Parathyroid adenoma (tissue), 2 donors: Measurements from ENCODE around the gene CST7.
A peak's percentile ranks its signal among the peaks of the same experiment; 100 is the strongest.

Experiments used
- H2AFZ ChIP-seq: fragments of 300-600 bp; sonication (generic); one replicate; pipeline ENCODE4 v1.7.0; 2017; ENCODE audit warnings: antibody characterized with exemption, mild to moderate bottlenecking
- H3K27ac ChIP-seq: fragments of 300-600 bp; sonication (generic); one replicate; pipeline ENCODE4 v1.7.0; 2017
- H3K27me3 ChIP-seq: fragments of 300-600 bp; sonication (generic); one replicate; pipeline ENCODE4 v1.7.0; 2017; ENCODE audit warnings: low read length; ENCODE audit not compliant: control insufficient read depth, insufficient read depth
- H3K36me3 ChIP-seq: fragments of 300-600 bp; sonication (generic); one replicate; pipeline ENCODE4 v1.7.0; 2017; ENCODE audit warnings: low read length; ENCODE audit not compliant: control insufficient read depth, insufficient read depth
- H3K4me1 ChIP-seq: fragments of 300-600 bp; sonication (generic); one replicate; pipeline ENCODE4 v1.7.0; 2017; ENCODE audit warnings: control low read depth
- H3K4me2 ChIP-seq: fragments of 300-600 bp; sonication (generic); one replicate; pipeline ENCODE4 v1.7.0; 2017; ENCODE audit warnings: low read length
- H3K4me3 ChIP-seq: fragments of 300-600 bp; sonication (generic); one replicate; pipeline ENCODE4 v1.7.0; 2017; ENCODE audit warnings: low read depth, low read length
- H3K79me2 ChIP-seq: fragments of 300-600 bp; sonication (generic); one replicate; pipeline ENCODE4 v1.7.0; 2017; ENCODE audit warnings: control low read depth
- H3K9ac ChIP-seq: fragments of 300-600 bp; sonication (generic); one replicate; pipeline ENCODE4 v1.7.0; 2017; ENCODE audit warnings: mild to moderate bottlenecking
- H3K9me3 ChIP-seq: fragments of 300-600 bp; sonication (generic); one replicate; pipeline ENCODE4 v1.7.0; 2017; ENCODE audit warnings: low read length; ENCODE audit not compliant: control insufficient read depth
- TF ChIP-seq, protein P1 (sequence below): fragments of 300-600 bp; sonication (generic); IDR thresholded peaks from one replicate; pipeline ENCODE4 v1.7.0; 2017; ENCODE audit warnings: antibody characterized with exemption, mild to moderate bottlenecking
- donor health status: primary hyperparathyroidism.

Gene CST7

DNA sequence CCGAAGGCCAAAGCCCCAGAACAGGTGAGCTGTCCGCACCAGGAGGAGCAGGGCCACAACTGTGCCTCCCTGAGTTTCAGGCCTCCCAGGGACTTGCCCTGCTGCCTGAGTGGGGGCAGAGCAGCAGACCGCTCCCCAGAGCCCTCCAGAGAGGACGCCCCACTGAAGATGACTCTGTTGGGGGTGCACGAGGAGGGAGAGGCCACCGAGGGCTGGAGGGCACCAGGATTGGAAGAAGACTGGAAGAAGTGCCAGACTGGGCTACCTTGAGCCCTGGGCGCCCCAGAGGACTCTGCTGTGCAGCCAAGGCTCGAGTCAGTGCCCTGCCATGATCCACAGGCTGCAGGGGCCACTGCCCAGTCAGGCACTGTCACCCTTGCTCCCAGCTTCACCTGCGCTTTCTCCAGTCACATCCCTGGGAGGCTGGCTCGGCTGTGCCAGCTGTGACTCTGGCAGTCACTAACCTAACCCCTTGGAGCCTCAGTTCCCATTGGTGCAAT, 11.3 kb downstream of the CST7 start:
- H3K4me3 ChIP-seq = no peak overlapping the region
- TF ChIP-seq, protein P1, sequence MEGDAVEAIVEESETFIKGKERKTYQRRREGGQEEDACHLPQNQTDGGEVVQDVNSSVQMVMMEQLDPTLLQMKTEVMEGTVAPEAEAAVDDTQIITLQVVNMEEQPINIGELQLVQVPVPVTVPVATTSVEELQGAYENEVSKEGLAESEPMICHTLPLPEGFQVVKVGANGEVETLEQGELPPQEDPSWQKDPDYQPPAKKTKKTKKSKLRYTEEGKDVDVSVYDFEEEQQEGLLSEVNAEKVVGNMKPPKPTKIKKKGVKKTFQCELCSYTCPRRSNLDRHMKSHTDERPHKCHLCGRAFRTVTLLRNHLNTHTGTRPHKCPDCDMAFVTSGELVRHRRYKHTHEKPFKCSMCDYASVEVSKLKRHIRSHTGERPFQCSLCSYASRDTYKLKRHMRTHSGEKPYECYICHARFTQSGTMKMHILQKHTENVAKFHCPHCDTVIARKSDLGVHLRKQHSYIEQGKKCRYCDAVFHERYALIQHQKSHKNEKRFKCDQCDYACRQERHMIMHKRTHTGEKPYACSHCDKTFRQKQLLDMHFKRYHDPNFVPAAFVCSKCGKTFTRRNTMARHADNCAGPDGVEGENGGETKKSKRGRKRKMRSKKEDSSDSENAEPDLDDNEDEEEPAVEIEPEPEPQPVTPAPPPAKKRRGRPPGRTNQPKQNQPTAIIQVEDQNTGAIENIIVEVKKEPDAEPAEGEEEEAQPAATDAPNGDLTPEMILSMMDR = no peak
- H3K9me3 ChIP-seq = no peaks in the 10 kb centered on the region
- H3K79me2 ChIP-seq = no peaks in the 10 kb centered on the region
- no peaks in the 10 kb centered on the region for H3K36me3 ChIP-seq
- peaks cover 5% of the 10 kb centered on the region for H3K4me1 ChIP-seq
- H3K9ac ChIP-seq = no peak overlapping the region
- no peak overlapping the region for H2AFZ ChIP-seq
- no peaks in the 10 kb centered on the region for H3K27me3 ChIP-seq
- H3K4me2 ChIP-seq = no peak overlapping the region
- peak overlapping the region; percentile 34 for H3K27ac ChIP-seq

DNA sequence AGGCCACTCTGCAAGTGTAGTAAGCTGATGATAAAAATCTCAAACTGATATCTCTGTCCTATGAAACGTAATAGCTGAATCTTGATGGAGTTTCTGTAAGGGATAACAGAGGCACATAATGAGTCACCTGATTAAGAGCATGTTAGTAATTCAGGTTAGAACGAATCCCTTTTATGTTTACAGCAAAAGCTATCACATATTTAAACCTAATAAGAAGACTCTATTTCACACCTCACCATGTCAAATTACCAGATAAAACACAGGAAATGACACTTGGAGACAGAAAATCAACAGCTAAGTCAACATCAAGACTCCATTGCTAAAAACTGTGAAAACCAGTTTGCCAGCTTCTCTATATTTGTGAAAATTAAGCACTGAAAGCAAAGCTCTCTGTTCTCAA, 11.8 kb downstream of the CST7 start:
- H3K4me2 ChIP-seq = no peak overlapping the region
- TF ChIP-seq, protein P1 = no peak
- no peak overlapping the region for H2AFZ ChIP-seq
- H3K4me3 ChIP-seq = no peak overlapping the region
- H3K9me3 ChIP-seq = no peaks in the 10 kb centered on the region
- peak overlapping the region; percentile 34 for H3K27ac ChIP-seq
- no peaks in the 10 kb centered on the region for H3K36me3 ChIP-seq
- no peaks in the 10 kb centered on the region for H3K79me2 ChIP-seq
- no peaks in the 10 kb centered on the region for H3K27me3 ChIP-seq
- no peak overlapping the region for H3K9ac ChIP-seq
- H3K4me1 ChIP-seq = peaks cover 5% of the 10 kb centered on the region

DNA sequence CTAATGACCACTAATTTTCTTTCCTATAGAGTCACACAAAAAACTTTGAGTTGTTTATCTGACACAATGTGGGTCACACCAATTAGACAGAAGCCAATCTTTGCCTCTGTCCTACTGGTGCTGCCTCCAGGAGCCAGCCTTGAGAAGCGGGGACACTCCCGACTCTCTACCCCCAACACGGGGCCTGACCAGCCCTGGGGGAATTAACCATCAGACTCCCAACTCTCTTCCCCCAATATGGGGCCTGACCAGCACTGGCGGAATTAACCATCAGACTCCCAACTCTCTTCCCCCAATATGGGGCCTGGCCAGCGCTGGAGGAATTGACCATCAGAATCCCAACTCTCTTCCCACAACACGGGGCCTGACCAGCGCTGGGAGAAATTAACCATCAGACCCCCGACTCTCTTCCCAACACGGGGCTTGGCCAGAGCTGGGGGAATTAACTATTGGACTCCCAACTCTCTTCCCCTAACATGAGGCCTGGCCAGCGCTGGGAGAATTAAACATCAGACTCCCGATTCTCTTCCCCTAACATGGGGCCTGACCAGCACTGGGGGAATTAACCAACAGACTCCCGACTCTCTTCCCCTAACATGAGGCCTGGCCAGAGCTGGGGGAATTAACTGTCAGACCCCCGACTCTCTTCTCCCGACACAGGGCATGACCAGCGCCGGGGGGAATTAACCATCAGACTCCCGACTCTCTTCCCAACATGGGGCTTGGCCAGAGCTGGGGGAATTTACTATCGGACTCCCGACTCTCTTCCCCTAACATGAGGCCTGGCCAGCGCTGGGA, 12.5 kb downstream of the CST7 start:
- Histone ChIP-seq H3K4me2 (no peak overlapping the region), H3K27ac (peak overlapping the region; percentile 21), H3K4me1 (peaks cover 5% of the 10 kb centered on the region), H3K79me2 (no peaks in the 10 kb centered on the region), H3K36me3 (no peaks in the 10 kb centered on the region), H3K27me3 (no peaks in the 10 kb centered on the region), H3K4me3 (no peak overlapping the region), H3K9me3 (no peaks in the 10 kb centered on the region), H2AFZ (no peak overlapping the region), H3K9ac (no peak overlapping the region)
- TF ChIP-seq, protein P1 = no peak

DNA sequence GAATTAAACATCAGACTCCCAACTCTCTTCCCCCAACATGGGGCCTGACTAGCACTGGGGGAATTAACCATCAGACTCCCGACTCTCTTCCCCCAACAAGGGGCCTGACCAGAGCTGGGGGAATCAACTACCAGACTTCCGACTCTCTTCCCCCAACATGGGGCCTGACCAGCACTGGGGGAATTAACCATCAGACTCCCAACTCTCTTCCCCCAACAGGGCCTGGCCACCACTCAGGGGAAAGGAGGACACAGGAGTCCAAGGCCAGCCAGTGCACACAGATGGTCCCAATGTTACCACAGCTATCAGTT, 13.1 kb downstream of the CST7 start:
- Histone ChIP-seq H3K4me1 (peaks cover 5% of the 10 kb centered on the region), H3K79me2 (no peaks in the 10 kb centered on the region), H3K27ac (no peak overlapping the region), H3K9me3 (no peaks in the 10 kb centered on the region), H3K27me3 (no peaks in the 10 kb centered on the region), H3K4me3 (no peak overlapping the region), H3K4me2 (no peak overlapping the region), H3K9ac (no peak overlapping the region), H3K36me3 (no peaks in the 10 kb centered on the region), H2AFZ (no peak overlapping the region)
- TF ChIP-seq, protein P1 = no peak

DNA sequence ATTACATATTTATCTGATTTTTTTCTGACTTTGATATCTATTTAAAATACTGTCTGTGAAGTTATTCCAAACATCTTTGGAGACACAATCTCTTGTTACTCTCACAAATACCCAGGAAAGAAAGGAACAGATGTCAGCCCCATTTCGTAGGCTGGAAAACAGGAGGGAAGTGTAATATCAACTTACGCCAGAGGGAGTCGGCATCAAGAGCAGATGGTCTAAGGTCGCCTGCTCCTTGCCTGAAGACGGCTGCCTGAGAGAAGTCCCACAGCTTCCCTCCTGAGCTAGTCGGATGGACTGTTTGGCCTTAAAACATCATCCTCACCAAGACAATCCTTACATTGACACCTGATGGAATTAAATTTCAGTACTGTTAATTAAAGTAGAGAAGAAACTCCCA, 13.4 kb downstream of the CST7 start:
- Histone ChIP-seq H3K27ac (no peak overlapping the region), H2AFZ (no peak overlapping the region), H3K36me3 (no peaks in the 10 kb centered on the region), H3K4me1 (peaks cover 5% of the 10 kb centered on the region), H3K9me3 (no peaks in the 10 kb centered on the region), H3K9ac (no peak overlapping the region), H3K4me3 (no peak overlapping the region), H3K4me2 (no peak overlapping the region), H3K27me3 (no peaks in the 10 kb centered on the region), H3K79me2 (peaks cover 1% of the 10 kb centered on the region)
- TF ChIP-seq, protein P1 = no peak
